Heart right ventricle (tissue), 16 donors: ENCODE measurements around the gene FAM120A. TPM values are rescaled to one million over a fixed set of nuclear protein-coding genes. Genes with fewer than 3 reads are reported as not detected.
A peak's percentile ranks its signal among the peaks of the same experiment; 100 is the strongest.

Experiments
- ATAC-seq, 8 donors: fragments of 200-7000 bp; cut with Tn5 transposase; one replicate each; pipeline ENCODE4 v1.9.1; 2020; ENCODE audit warnings: mild to moderate bottlenecking in 8 of 8, moderate library complexity in 8 of 8, moderate number of reproducible peaks in 1 of 8
- DNase-seq, 2 donors: peaks; one replicate each; pipeline ENCODE4 v3.0.0-alpha.2; 2020
- H3K27ac ChIP-seq, 10 donors: fragments of 200-600 bp; sonication (generic) in 2 of 10; one replicate each; pipeline versions ENCODE4 v1.5.0 to v1.8.0; 2020 to 2022; ENCODE audit warnings: mild to moderate bottlenecking in 3 of 10
- H3K27me3 ChIP-seq, 7 donors: fragments of 200-600 bp; one replicate each; pipeline ENCODE4 v1.8.0; 2021 to 2022; ENCODE audit warnings: mild to moderate bottlenecking in 2 of 7
- H3K36me3 ChIP-seq, 9 donors: fragments of 200-600 bp; sonication (generic) in 1 of 9; one replicate each; pipeline versions ENCODE4 v1.5.0 to v1.8.0; 2020 to 2022; ENCODE audit warnings: mild to moderate bottlenecking in 2 of 9
- H3K4me1 ChIP-seq, 9 donors: fragments of 200-600 bp; sonication (generic) in 1 of 9; one replicate each; pipeline versions ENCODE4 v1.5.0 to v1.8.0; 2020 to 2022; ENCODE audit warnings: mild to moderate bottlenecking in 4 of 9
- H3K4me3 ChIP-seq, 10 donors: fragments of 200-600 bp; sonication (generic) in 2 of 10; one replicate each; pipeline versions ENCODE4 v1.5.0 to v1.8.0; 2020 to 2022; ENCODE audit warnings: mild to moderate bottlenecking in 7 of 10, moderate library complexity in 2 of 10
- H3K9me3 ChIP-seq, 11 donors: fragments of 200-600 bp in 10 of 11; sonication (generic) in 2 of 11; one replicate each; pipeline versions ENCODE4 v1.5.0 to v1.8.0; 2013 to 2022; ENCODE audit warnings: mild to moderate bottlenecking in 2 of 11, control low read depth in 1 of 11, moderate library complexity in 1 of 11
- CTCF ChIP-seq, 9 donors: fragments of 200-600 bp; sonication (generic) in 2 of 9; IDR thresholded peaks; one replicate each; pipeline versions ENCODE4 v1.5.0 to v1.8.0; 2021 to 2022; ENCODE audit warnings: antibody characterized with exemption in 9 of 9, mild to moderate bottlenecking in 5 of 9, moderate library complexity in 1 of 9
- WGBS, 2 donors: extraction: QIAGEN DNeasy Blood & Tissue Kit; methylation state at CpG; one replicate each; pipeline ENCODE4 v1.1.7; 2013; ENCODE audit warnings: inconsistent platforms in 1 of 2; 5-methylcytosine and 5-hydroxymethylcytosine counted together
- intact Hi-C, 10 donors: fragments of 100-400 bp; cut with DNase I; formaldehyde crosslinking; loops; one replicate each; pipeline versions ENCODE4 v1.11.1 to v1.14.2; 2022
- polyA plus RNA-seq, 2 donors: library from polyadenylated mRNA; stranded (reverse); fragments of 200-250 nt; gene quantifications; one replicate each; pipeline ENCODE4 v1.2.3, GENCODE V29; 2013
- total RNA-seq, 10 donors: library from RNA; stranded (reverse); fragmentation: NEBNext Ultra II Directional in 3 of 10; extraction: Animal tissue kit (Norgen Biotek cat#: 25700) in 3 of 10; gene quantifications; one replicate each; pipeline versions ENCODE4 v1.2.1 to v1.2.4, GENCODE V29; 2021 to 2023
- donor health status: Arrhythmogenic right ventricular cardiomyopathy.
- donor health status: ischemic (EF 13 %, LVEDD 7.1; RV severe dilation, severe dysfunction).
- donor health status: healthy with polysubstance abuse.
- donor health status: DM: no; HTN: yes; CAD: no.
- donor health status: DM: no; HTN: no; CAD: no.
- donor health status: ischemic (EF 25% LVEDD 6.9; RV normal size, moderate dysfunction).
- donor health status: ischemic (EF 25% LVEDD 5.7; RV mildly dilated, moderate dysfunction).
- donor health status: healthy.
- donor health status: DM: yes; HTN: yes; CAD: no.
- donor health status: Ischemic cardiomyopathy.
- donor health status: ischemic (EF 35%, LVEDD 5.7; RV mildly dilated, moderate dysfunction).
- donor health status: nonischemic (EF 11% LVEDD 7.7; RV severe dilation, severe dysfunction).
- donor health status: DM: yes; HTN: yes; CAD: no.
- donor health status: PGD.
- donor health status: ischemic (EF 29% LVEDD 5.4; RV normal size, mild dysfunction).
- donor health status: nonischemic (EF 23%, LVEDD 6.1; RV moderate dilation, normal function).

Gene FAM120A
- total and polyA plus RNA-seq, 12 donors = 42.2 to 126 (median 104) TPM

- peaks cover 0 to 98% (median 27%) of the 10 kb centered on the region in 9 donors for H3K36me3 ChIP-seq
- intact Hi-C loops = loop anchor here in 2 of 10 donors (10.0 kb wide), 1 partner anchor 77 kb away; the partner anchor contains the start of genes FAM120A (in 2 of the 2) and FAM120AOS (in 2 of the 2)
- ATAC-seq (peak in 1 of 8 donors; percentile 40), DNase-seq (no peak)
- H3K4me3 ChIP-seq = no peak overlapping the region
- H3K9me3 ChIP-seq = no peaks in the 10 kb centered on the region
- no peaks in the 10 kb centered on the region for H3K27me3 ChIP-seq
- 45% methylated on average over 3 of the region's 3 CpGs for WGBS, 2 donors
- TF ChIP-seq CTCF (IDR thresholded peaks at IDR 0.05) = peak in 2 of 9 donors; percentile 10 to 13
- no peak overlapping the region for H3K27ac ChIP-seq
- peaks cover 0 to 16% (median 5%) of the 10 kb centered on the region in 9 donors for H3K4me1 ChIP-seq
Measured at GRCh38 chr9:93531374-93531773, 79.9 kb downstream of the FAM120A start.

GRCh38 chr9:93532141-93532540 lies 80.7 kb downstream of the FAM120A start:
- intact Hi-C loops = loop anchor here in 2 of 10 donors (10.0 kb wide), 1 partner anchor 77 kb away; the partner anchor contains the start of genes FAM120A (in 2 of the 2) and FAM120AOS (in 2 of the 2)
- H3K9me3 ChIP-seq = no peaks in the 10 kb centered on the region
- H3K27ac ChIP-seq = no peak overlapping the region
- H3K4me3 ChIP-seq = no peak overlapping the region
- no peak for ATAC-seq
- TF ChIP-seq CTCF (IDR thresholded peaks at IDR 0.05) = no peak
- peaks cover 0 to 16% (median 10%) of the 10 kb centered on the region in 9 donors for H3K4me1 ChIP-seq
- H3K36me3 ChIP-seq = peaks cover 0 to 98% (median 27%) of the 10 kb centered on the region in 9 donors
- 86 to 93% methylated on average over 8 of the region's 8 CpGs for WGBS, 2 donors
- no peak for DNase-seq
- no peaks in the 10 kb centered on the region for H3K27me3 ChIP-seq

GRCh38 chr9:93533863-93534262 lies 82.4 kb downstream of the FAM120A start:
- no peaks in the 10 kb centered on the region for H3K27me3 ChIP-seq
- H3K9me3 ChIP-seq = no peaks in the 10 kb centered on the region
- H3K4me3 ChIP-seq = no peak overlapping the region
- H3K36me3 ChIP-seq = peaks cover 0 to 98% (median 26%) of the 10 kb centered on the region in 9 donors
- H3K27ac ChIP-seq = no peak overlapping the region
- ATAC-seq (no peak), DNase-seq (no peak)
- WGBS, 2 donors = 79 to 86% methylated on average over 8 of the region's 8 CpGs
- TF ChIP-seq CTCF (IDR thresholded peaks at IDR 0.05) = no peak
- intact Hi-C loops = loop anchor here in 2 of 10 donors (10.0 kb wide), 1 partner anchor 79 kb away; the partner anchor contains the start of genes FAM120A (in 2 of the 2) and FAM120AOS (in 2 of the 2)
- H3K4me1 ChIP-seq = peaks cover 0 to 16% (median 10%) of the 10 kb centered on the region in 9 donors

GRCh38 chr9:93536167-93536566 lies 84.7 kb downstream of the FAM120A start:
- ATAC-seq (peak in 5 of 8 donors; percentile 61 to 74 (median 72)), DNase-seq (no peak)
- peaks cover 0 to 29% (median 12%) of the 10 kb centered on the region in 9 donors for H3K4me1 ChIP-seq
- H3K9me3 ChIP-seq = no peaks in the 10 kb centered on the region
- intact Hi-C loops = loop anchor here in 3 of 10 donors (5.0 to 10.0 kb wide), 2 partner anchors 81 to 84 kb away; partner anchors contain the start of genes FAM120A (in 3 of the 3) and FAM120AOS (in 3 of the 3)
- H3K36me3 ChIP-seq = peaks cover 0 to 98% (median 14%) of the 10 kb centered on the region in 9 donors
- no peaks in the 10 kb centered on the region for H3K27me3 ChIP-seq
- no peak overlapping the region for H3K4me3 ChIP-seq
- TF ChIP-seq CTCF (IDR thresholded peaks at IDR 0.05) = no peak
- WGBS, 2 donors = 44 to 53% methylated on average over 4 of the region's 4 CpGs
- peak overlapping the region in 4 of 10 donors; percentile 6 to 60 (median 48) for H3K27ac ChIP-seq
